ENCODE results near the gene LRRC27.
"Not testable (repeated sequence)": the region's sequence is repeated elsewhere in the genome, so short reads cannot be mapped to it uniquely, and the experiment has no call there.

Gene LRRC27

DNA sequence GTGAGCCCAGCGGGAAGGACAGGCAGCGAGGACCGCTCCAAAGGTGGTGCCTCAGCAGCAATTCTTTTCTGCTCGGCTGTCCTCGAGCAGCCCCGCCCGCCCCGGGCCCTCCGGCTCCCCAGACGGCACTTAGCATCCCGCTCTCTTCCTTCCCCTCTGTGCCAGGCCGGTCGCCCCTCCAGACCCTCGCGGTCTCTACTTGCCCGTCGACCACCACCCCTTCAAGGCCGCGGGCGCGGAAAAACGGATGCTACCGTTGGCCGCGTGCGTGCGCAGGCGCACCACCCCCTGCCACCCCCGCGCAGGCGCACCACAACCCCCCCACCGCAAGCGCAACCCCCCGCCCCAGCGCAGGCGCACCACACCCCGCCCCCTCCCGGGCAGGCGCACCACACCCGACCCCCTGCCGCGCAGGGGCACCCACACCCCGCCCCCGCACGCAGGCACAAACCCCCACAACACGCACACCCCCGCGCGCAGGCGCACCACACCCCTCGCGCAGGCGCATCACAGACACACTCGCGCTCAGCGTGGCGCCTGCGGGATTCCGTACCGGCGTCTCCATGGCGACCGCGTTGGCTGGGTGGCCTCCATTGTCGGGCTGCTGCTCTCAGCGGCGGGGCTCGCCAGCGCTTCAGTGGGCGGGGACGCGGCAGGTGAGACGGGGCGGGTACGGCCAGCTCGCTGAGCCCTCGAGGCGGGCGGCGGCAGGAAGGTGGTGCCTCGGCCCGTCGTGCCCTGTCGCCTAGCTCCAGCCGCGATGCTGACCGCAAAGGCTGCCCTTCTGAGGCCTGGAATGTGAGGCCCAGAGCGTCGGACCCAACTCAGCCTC lies at the start of gene LRRC27:
Gene LRRC27 (plus strand): TSS at position 593 of the 832 bp plus-strand sequence. CDS start 1,332 bp downstream, outside the sequence.
- DNase-seq = peak; percentile 90

DNA sequence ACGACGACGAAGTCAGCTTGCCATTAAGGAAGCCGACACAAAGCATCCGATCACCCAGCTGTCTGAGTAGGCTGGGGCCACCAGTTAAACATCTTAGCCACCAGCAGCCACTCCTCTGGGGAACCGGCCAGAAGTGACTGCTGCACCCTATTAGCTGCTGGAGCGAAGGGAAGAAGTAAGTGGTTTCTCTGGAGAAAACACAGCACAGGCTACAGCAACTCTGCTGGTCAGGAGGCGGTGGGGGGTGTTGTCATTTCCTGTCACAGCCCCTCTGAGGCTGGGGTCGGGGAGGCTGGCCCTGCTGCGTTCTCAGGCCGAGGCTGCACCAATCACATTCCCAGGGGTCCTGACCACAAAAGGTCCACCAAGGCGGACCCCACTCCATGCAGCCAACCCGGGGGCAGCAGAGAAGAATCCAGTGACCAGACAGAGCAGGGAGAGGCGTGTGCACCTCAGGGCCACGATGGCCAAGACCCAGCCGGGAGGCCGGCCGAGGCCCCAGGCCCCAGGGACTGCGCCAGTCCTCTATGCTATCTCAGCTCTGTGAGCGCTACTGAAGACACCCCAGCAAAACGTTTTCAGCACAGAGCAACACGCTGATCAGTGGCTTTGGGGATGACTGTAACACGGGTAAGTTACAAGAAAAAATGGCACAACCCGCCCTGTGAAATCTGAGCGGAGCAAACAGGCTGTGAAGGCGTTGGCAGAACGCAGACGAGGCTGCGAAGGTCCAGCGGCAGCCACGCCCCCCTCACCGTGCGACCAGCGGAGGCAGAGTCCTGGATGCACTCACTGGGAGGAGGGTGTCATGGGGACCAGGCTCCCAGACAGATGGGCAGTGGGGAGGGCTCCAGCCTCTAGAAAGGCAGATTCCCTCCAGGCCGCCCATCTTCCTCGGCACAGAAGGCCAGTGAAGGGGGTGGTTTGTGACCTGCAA lies 49.1 kb upstream of the LRRC27 start:
- DNase-seq = no peak

GRCh38 chr10:132283604-132284382 lies 48.2 kb upstream of the LRRC27 start:
- no peak for DNase-seq

DNA sequence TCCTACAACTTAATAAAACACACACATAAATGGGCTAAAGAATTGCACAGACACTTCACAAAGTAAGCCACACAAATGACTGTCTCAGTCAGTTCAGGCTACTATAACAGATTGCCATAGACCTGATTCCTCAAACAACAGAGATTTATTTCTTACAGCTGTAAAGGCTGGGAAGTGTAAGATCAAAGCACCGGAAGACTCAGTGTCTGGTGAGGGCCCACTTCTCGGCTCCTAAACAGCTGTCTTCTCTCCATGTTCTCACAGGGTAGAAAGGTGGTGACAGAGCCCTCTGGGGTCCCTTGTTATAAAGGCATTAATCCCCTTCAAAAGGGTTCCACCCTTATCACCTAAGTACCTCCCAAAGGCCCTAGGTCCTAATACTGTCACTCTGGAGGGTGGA lies 42.6 kb upstream of the LRRC27 start:
- no peak for DNase-seq

DNA sequence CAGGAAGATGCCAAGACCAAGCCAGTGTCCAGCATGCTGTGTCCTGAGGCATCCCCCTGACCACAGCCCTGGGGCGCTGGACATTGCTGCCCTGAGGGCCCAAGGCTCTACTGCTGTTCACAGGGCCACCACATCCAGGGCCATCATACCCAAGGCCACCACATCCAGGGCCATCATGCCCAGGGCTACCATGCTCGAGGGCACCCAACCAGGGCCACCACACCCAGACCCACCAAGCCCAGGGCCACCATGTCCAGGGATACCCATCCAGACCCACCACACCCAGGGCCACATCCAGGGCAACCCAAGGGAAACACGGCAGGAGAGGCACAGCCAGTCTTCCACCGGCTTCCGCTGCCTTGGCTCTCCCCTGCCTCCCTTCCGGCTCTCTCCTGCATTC lies 41.4 kb upstream of the LRRC27 start:
- no peak for DNase-seq

DNA sequence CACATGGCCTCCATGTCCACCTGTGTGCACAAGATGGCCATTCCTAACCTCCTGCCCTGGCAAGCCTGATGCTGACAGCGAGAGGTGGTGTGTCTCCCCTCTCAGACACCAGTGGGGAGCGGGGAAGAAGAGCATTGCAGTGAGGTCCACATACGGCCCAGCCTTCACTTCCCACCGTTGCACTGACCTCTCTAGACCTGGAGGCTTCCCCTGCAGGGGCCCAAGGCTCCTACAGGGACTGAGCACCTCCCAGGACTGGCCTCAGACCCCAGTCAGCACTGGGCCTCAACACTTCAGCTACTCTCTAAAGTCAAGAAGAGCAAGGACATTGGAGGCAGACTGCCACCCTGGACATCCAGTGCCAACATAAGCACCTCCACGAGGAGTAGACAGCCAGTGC lies 40.2 kb upstream of the LRRC27 start:
- DNase-seq = no peak

GRCh38 chr10:132292287-132293200 lies 39.4 kb upstream of the LRRC27 start:
- no peak for DNase-seq

- peak; percentile 36 for DNase-seq
Measured at GRCh38 chr10:132293201-132293812, 38.7 kb upstream of the LRRC27 start.

- no peak for DNase-seq
Measured at GRCh38 chr10:132293813-132294520, 38.0 kb upstream of the LRRC27 start.

DNA sequence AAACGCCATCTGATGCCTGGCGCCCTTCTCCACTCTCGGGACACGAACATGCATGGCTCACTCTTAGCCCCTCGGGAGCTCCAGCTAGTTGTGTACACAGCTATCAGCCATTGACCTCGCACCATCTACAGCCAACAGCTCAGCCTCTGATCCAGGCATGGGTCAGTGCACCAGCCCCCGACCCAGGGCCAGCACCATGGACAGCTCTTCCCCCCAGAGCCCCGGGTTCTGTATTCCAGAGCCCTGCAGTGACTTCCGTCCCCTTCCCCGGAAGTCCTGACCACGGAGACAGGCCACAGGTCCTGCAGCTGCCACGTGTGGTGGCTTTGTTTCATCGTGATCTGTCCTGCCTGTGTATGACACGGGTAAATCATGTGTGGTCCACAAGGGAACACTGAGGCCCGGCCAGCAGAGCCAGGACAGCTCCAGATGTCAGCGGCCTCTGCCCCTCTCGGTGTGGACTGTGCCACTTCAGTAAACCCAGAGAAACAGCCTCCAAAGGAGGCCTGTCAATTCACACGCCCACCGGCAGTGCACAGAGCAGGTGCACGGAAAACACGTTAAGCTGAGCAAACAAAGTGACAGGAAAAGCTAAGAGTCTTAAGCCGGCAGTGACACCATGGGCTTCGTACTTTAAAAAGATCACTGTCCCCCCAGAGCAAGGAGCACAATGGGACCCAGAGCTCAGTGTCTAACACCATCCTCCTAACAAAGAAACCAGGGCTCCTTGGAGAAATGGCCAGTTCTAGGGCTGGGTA lies 37.3 kb upstream of the LRRC27 start:
- peak; percentile 32 for DNase-seq

DNA sequence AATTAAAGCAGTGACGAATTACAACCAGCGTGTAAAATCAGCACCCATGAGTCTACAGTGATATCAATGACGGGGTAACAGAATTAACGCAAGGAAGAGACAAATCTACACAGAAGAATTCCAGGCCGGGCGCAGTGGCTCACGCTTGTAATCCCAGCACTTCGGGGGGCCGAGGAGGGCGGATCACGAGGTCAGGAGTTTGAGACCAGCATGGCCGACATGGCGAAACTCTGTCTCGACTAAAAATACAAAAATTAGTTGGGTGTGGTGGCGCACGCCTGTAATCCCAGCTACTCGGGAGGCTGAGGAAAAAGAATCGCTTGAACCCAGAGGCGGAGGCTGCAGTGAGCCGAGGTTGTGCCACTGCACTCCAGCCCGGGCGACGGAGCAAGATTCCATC lies 36.5 kb upstream of the LRRC27 start:
- DNase-seq = not testable (repeated sequence)

GRCh38 chr10:132296666-132297443 lies 35.1 kb upstream of the LRRC27 start:
- DNase-seq = no peak

GRCh38 chr10:132297526-132297925 lies 34.5 kb upstream of the LRRC27 start:
- peak; percentile 55 for DNase-seq

DNA sequence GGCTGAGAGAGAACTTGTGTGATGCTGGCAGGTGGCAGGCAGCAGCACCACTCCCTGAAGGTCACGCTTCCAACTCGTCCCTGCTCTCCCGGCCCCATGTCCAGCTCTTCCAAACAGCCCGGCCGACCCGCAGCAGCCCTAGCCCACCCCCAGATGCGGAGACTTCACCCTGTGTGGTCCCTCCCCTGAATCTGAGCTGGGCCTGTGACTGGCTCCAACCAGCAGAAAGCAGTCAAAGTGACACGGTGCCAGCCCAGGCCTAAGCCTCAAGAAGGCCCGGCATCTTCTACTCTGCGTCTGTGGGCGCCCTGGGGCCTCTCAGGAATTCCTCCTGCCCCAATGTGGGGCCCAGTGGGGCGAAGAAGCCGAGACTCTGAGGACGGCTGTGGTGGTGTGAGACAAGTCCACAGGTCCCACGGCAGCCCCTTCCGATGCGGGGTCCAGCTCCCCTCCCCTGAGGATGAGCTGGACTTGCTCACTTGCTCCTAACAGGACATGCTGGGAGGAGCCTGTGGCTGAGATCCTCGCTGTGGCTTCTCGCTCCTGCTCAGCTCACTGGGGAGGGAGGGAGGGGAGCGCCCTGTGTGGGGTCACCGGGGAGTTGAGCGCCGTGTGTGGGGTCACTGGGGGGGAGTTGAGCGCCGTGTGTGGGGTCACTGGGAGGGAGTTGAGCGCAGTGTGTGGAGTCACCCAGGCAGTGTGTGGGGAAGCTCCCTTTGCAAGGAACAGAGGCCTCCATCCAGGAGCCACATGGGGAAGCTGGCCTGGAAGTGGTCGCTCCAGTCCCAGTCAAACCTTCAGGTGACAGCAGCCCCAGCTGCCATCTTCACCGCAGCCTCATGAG lies 33.7 kb upstream of the LRRC27 start:
- DNase-seq = no peak

DNA sequence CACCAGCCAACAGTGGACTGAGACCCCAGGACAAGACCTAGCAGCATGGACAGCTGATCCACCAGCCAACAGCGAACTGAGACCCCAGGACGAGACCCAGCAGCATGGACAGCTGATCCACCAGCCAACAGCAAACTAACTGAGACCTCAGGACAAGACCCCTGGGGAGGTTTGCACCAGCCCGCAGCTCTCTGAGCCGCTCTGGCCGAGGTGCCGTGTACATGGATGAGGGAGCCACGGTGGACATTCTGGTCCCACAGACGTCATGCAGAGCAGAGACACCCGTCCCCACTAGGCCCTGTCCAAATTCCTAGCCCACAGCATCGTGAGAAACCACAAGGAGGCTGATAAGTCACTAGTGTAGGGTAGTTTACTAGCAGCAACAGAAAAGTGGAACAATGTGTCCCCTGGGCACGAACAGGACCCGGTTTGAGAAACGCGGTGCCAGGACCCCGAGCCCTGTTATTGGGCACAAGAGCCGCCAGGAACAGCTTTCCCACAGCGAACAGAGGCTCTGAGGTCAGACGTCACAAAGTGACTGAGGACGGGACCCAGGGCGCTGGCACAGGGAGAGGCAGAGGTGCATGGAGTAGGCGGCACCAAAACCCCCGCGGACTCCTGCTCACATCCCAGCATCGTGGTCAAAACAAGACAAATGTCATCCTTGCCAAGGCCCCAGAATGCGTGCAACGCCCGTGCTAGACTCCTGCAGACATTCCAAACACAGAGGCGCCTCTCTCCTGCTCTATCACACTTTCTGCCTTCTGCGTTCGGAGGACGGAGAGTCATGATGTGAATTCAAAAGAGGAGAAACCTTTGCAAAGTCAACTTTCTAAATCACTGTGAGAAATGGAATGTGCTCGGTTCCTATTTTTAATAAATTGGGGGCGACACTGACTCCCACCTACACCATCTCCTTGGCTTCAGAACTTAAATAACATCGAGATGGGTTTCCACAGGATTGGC lies 32.3 kb upstream of the LRRC27 start:
- DNase-seq = no peak

DNA sequence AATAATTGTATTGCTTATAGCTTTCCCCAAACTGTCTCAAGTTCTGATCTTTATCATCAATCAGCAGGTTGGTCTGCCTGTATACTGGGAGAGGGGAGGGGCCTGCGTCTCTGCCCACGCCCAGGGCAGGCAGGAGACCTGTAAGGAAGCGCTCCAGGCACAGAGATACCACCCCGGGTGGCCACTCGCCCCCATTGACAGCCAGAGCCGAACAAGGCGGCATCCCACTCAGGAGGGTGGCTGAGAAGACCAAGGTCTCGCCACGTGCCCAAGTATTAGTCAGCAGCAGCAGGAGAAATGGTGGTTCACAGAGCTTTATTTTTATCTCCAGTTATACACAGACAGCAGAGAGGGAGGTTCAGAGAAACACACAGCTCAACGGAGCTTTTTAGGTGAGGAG lies 31.4 kb upstream of the LRRC27 start:
- DNase-seq = no peak

Data from NCI-H1092 (cell line).